K562 treated with DMSO at 1 percent for 12 hours (cell line): Measurements from ENCODE around the gene LIN9. TPM values are rescaled to one million over a fixed set of nuclear protein-coding genes. Genes with fewer than 3 reads are reported as not detected.

Experiments
- total RNA-seq: library from RNA; unstranded; fragments of 300-600 nt; gene quantifications from 2 replicates; pipeline ENCODE4 v1.2.3, GENCODE V29; 2022; ENCODE audit not compliant: insufficient read depth

LIN9 gene
- 6.7 and 19.5 TPM in 2 replicates for total RNA-seq

GRCh38 chr1:226308723-226309397 lies at the start of gene LIN9:
Gene LIN9 (minus strand): TSS chr1:226309164. CDS start chr1:226309139, 25 bp downstream.

DNA sequence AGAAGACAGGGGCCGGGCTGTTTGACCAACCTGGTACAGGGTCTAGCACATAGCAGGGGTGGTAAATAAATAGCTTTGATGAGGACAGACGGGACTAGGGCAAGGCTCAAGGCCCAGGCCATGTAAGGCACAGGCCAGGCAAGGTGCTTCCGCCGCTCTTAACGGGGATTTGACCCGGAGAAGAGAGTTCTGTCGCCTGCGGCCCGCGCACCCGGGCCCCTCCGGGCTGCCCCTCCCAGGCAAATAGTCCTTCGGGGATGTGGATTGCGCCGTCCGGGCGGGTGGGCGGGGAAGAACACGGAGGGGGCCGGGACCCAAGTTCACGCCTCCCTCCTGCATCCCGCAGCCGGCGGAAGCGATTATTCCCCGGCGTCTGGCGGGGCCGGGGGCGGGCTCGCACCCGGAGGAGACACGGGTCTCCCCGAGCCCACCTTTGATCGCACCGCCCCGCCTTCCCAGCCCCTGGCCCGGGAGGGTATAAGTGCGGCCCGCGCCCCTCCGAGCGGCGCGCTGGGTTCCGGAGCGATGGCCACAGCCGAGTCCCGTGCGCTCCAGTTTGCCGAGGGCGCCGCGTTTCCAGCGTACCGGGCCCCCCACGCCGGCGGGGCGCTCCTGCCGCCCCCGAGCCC lies 85.7 kb downstream of the LIN9 start, which contains the start of gene MIXL1:
Gene MIXL1, plus strand, starts transcription at position 508 of the 629 bp plus-strand sequence. Its CDS starts 18 bp downstream, at position 526.

GRCh38 chr1:226186124-226187018 lies 122.6 kb downstream of the LIN9 start, which contains the start of gene ACBD3:
Gene ACBD3 (minus strand): TSS chr1:226186741. CDS start chr1:226186675, 66 bp downstream.

Other genes starting within 250 kb of the LIN9 start
- 557 and 703 TPM in 2 replicates for gene H3-3A, start 246.4 kb downstream of the LIN9 start, total RNA-seq
- 17.6 and 37.1 TPM in 2 replicates for gene ACBD3, start 122.4 kb downstream of the LIN9 start, total RNA-seq
- not detected in 2 replicates for gene MIXL1, start 85.5 kb downstream of the LIN9 start, total RNA-seq
- gene PARP1, start 98.9 kb upstream of the LIN9 start, total RNA-seq: 78.2 and 163 TPM in 2 replicates
- not detected in 2 replicates for gene STUM, start 239.6 kb upstream of the LIN9 start, total RNA-seq